Coronary artery (tissue), 2 donors: ENCODE results near the gene COL18A1.

Experiments used
- DNase-seq: peaks from one replicate; pipeline ENCODE4 v3.0.0-alpha.2; 2017; ENCODE audit warnings: low spot score
- H3K27ac ChIP-seq, 2 donors: fragments of 200-600 bp; sonication (generic); one replicate each; pipeline ENCODE4 v1.5.1; 2016 to 2019
- H3K4me3 ChIP-seq: fragments of 200-600 bp; sonication (generic); 2 replicates; pipeline ENCODE4 v1.5.1; 2016; ENCODE audit warnings: mild to moderate bottlenecking, moderate library complexity
- CTCF ChIP-seq: fragments of 200-600 bp; sonication (generic); IDR thresholded peaks from one replicate; pipeline ENCODE4 v1.5.1; 2019; ENCODE audit warnings: antibody characterized with exemption

The COL18A1 gene

GRCh38 chr21:45509566-45510465 lies 104.9 kb downstream of the COL18A1 start:
- no peak for TF ChIP-seq CTCF
- no peak overlapping the region for H3K4me3 ChIP-seq
- H3K27ac ChIP-seq: no peak overlapping the region
- no peak for DNase-seq

- DNase-seq: no peak
- H3K27ac ChIP-seq: no peak overlapping the region
- H3K4me3 ChIP-seq: no peak overlapping the region
- no peak for TF ChIP-seq CTCF
Measured at GRCh38 chr21:45510466-45510955, 105.5 kb downstream of the COL18A1 start.

- no peak overlapping the region for H3K27ac ChIP-seq
- no peak overlapping the region for H3K4me3 ChIP-seq
- no peak for DNase-seq
- no peak for TF ChIP-seq CTCF
Measured at GRCh38 chr21:45511007-45511406, 106.0 kb downstream of the COL18A1 start.

GRCh38 chr21:45511661-45512431 lies 106.9 kb downstream of the COL18A1 start:
- Histone ChIP-seq H3K27ac (no peak overlapping the region), H3K4me3 (no peak overlapping the region)
- no peak for TF ChIP-seq CTCF
- no peak for DNase-seq

- Histone ChIP-seq H3K27ac (no peak overlapping the region), H3K4me3 (no peak overlapping the region)
- DNase-seq: no peak
- TF ChIP-seq CTCF: no peak
Measured at GRCh38 chr21:45512626-45513002, 107.6 kb downstream of the COL18A1 start.

- TF ChIP-seq CTCF: no peak
- Histone ChIP-seq H3K4me3 (no peak overlapping the region), H3K27ac (no peak overlapping the region)
- DNase-seq: no peak
Measured at GRCh38 chr21:45513003-45513717, 108.2 kb downstream of the COL18A1 start.
